HG03064 (cell line): Measurements from ENCODE around the gene RRP1B.
"Not testable (repeated sequence)": the region's sequence is repeated elsewhere in the genome, so short reads cannot be mapped to it uniquely, and the experiment has no call there.

Experiments used
- ATAC-seq: cut with Tn5 transposase; IDR thresholded peaks from one replicate; pipeline ENCODE4 v1.9.1; 2021; ENCODE audit warnings: low read depth; ENCODE audit not compliant: unreplicated experiment

RRP1B gene

GRCh38 chr21:43659136-43660000 lies at the start of gene RRP1B, which contains the start of gene HSF2BP:
TSS of gene RRP1B (plus strand) at chr21:43659560. CDS start at chr21:43659665, 105 bp downstream.
TSS of gene HSF2BP (minus strand) at chr21:43659488. CDS start at chr21:43658096, 1,392 bp downstream.
- no peak for ATAC-seq

- ATAC-seq, result no peak
Observed at GRCh38 chr21:43611598-43612369, 47.6 kb upstream of the RRP1B start.

- no peak for ATAC-seq
Observed at GRCh38 chr21:43613755-43614638, 45.4 kb upstream of the RRP1B start.

- ATAC-seq, result no peak
Observed at GRCh38 chr21:43614839-43615238, 44.5 kb upstream of the RRP1B start.

GRCh38 chr21:43616861-43617260 lies 42.5 kb upstream of the RRP1B start:
- not testable (repeated sequence) for ATAC-seq

GRCh38 chr21:43618940-43619339 lies 40.4 kb upstream of the RRP1B start:
- ATAC-seq, result no peak

- ATAC-seq, result no peak
Observed at GRCh38 chr21:43619344-43619743, 40.0 kb upstream of the RRP1B start.

- no peak for ATAC-seq
Observed at GRCh38 chr21:43619856-43620255, 39.5 kb upstream of the RRP1B start.

- ATAC-seq, result no peak
Observed at GRCh38 chr21:43622796-43623195, 36.6 kb upstream of the RRP1B start.

GRCh38 chr21:43623588-43623987 lies 35.8 kb upstream of the RRP1B start:
- no peak for ATAC-seq

- no peak for ATAC-seq
Observed at GRCh38 chr21:43624339-43624738, 35.0 kb upstream of the RRP1B start.

GRCh38 chr21:43626390-43626789 lies 33.0 kb upstream of the RRP1B start:
- no peak for ATAC-seq

GRCh38 chr21:43627527-43627926 lies 31.8 kb upstream of the RRP1B start:
- no peak for ATAC-seq

GRCh38 chr21:43631411-43632107 lies 27.8 kb upstream of the RRP1B start:
- no peak for ATAC-seq

GRCh38 chr21:43632373-43632905 lies 26.9 kb upstream of the RRP1B start:
- ATAC-seq, result no peak

- ATAC-seq, result no peak
Observed at GRCh38 chr21:43634618-43635017, 24.7 kb upstream of the RRP1B start.

- no peak for ATAC-seq
Observed at GRCh38 chr21:43635436-43635835, 23.9 kb upstream of the RRP1B start.

- ATAC-seq, result no peak
Observed at GRCh38 chr21:43637530-43638158, 21.7 kb upstream of the RRP1B start.
